Psoas muscle (tissue), 8 donors: ENCODE data around the gene SYNDIG1. TPM values are rescaled to one million over a fixed set of nuclear protein-coding genes. Genes with fewer than 3 reads are reported as not detected.

Source experiments
- ATAC-seq, 4 donors: fragments of 200-7000 bp; cut with Tn5 transposase; one replicate each; pipeline ENCODE4 v1.9.1; 2020; ENCODE audit warnings: moderate library complexity in 3 of 4, mild to moderate bottlenecking in 2 of 4
- DNase-seq, 2 donors: peaks; one replicate each; pipeline ENCODE4 v3.0.0-alpha.2; 2020
- H3K27ac ChIP-seq: fragments of 200-600 bp; one replicate; pipeline ENCODE4 v1.8.0; 2022
- H3K27me3 ChIP-seq, 3 donors: fragments of 200-600 bp in 1 of 3; one replicate each; pipeline versions ENCODE4 v1.6.1 to v1.8.0; 2013 to 2022; ENCODE audit warnings: low read length in 2 of 3, mild to moderate bottlenecking in 2 of 3, moderate library complexity in 1 of 3; ENCODE audit not compliant: insufficient read depth in 3 of 3
- H3K36me3 ChIP-seq, 2 donors: fragments of 200-600 bp in 1 of 2; one replicate each; pipeline versions ENCODE4 v1.6.1 to v1.8.0; 2013 to 2022; ENCODE audit warnings: low read depth in 1 of 2, mild to moderate bottlenecking in 1 of 2, moderate library complexity in 1 of 2; ENCODE audit not compliant: insufficient read depth in 1 of 2
- H3K4me1 ChIP-seq: fragments of 200-600 bp; one replicate; pipeline ENCODE4 v1.8.0; 2022
- H3K4me3 ChIP-seq: fragments of 200-600 bp; one replicate; pipeline ENCODE4 v1.8.0; 2022; ENCODE audit warnings: mild to moderate bottlenecking
- H3K9me3 ChIP-seq: fragments of 200-600 bp; one replicate; pipeline ENCODE4 v1.8.0; 2022
- WGBS, 3 donors: extraction: QIAGEN DNeasy Blood & Tissue Kit; methylation state at CpG; one replicate each; pipeline versions ENCODE4 v1.1.6 to v1.1.7; 2013; 5-methylcytosine and 5-hydroxymethylcytosine counted together
- intact Hi-C, 2 donors: fragments of 100-400 bp; cut with DNase I; formaldehyde crosslinking; loops; one replicate each; pipeline versions ENCODE4 v1.11.0 to v1.14.2; 2022
- polyA plus RNA-seq, 3 donors: library from polyadenylated mRNA; stranded (reverse); fragments of 200-250 nt; gene quantifications; one replicate each; pipeline ENCODE4 v1.2.3, GENCODE V29; 2013
- total RNA-seq, 4 donors: library from RNA; stranded (reverse); fragmentation: NEBNext Ultra II Directional in 2 of 4; extraction: Animal tissue kit (Norgen Biotek cat#: 25700) in 2 of 4; gene quantifications; one replicate each; pipeline versions ENCODE4 v1.2.1 to v1.2.4, GENCODE V29; 2021 to 2023
- TF ChIP-seq, protein P1 (sequence below): fragments of 200-600 bp; IDR thresholded peaks from one replicate; pipeline ENCODE4 v1.8.0; 2022; ENCODE audit warnings: antibody characterized with exemption
- donor health status: healthy with polysubstance abuse.
- donor health status: DM: no; HTN: no; CAD: no; lungs with moderate emphysema.
- donor health status: Bipolar disorder and iron deficiency.
- donor health status: healthy.
- donor health status: DM: yes; HTN: yes; CAD: no.
- donor health status: DM: no; HTN: no; CAD: no.
- donor health status: DM: no; HTN: no; CAD: no.
- donor health status: DM: yes; HTN: yes; CAD: no.

Gene SYNDIG1
- total and polyA plus RNA-seq, 7 donors = 0.03 to 0.10 TPM; not detected in 5

DNA sequence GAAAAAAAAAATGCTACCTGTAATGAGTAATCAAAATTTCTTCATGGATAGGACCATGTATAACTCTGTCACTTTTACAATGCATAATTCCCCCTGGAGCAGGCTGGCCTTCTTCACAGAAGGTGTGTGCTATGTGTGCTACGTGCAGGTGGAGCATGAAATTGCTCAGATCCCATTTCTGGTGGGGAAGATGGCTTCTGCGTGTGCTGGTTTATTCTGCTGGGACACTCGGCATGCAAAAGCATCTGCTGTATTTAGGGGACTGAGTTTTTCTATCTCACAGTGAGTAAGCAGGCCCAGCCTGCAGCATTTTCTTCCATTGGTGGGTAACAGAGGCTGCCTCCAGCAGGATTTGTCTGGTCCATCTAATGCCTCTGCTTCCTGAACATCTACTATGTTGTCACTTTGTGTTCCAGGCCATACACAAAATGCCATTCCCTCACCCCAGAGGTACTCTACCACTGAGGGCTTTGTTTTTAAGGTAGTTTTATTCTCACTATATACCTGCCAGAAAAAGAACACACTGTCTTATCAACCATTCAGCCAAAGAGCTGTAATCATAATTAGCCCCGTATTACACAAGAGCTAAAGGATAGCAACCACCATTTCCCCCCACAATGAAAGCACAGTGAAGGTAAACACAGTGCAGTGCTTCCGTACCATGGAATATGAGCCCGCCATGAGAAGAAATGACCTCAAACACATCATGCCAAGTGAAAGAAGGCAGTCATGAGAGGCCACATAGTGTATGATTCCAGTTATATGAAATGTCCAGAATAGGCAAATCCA lies 62.4 kb downstream of the SYNDIG1 start:
- H3K27me3 ChIP-seq = no peaks in the 10 kb centered on the region
- H3K4me3 ChIP-seq = no peak overlapping the region
- DNase-seq (no peak), ATAC-seq (no peak)
- no peaks in the 10 kb centered on the region for H3K36me3 ChIP-seq
- WGBS, 3 donors = 78 to 85% (median 82%) methylated on average over 6 of the region's 6 CpGs
- intact Hi-C loops = no loop called here
- no peaks in the 10 kb centered on the region for H3K4me1 ChIP-seq
- H3K9me3 ChIP-seq = no peaks in the 10 kb centered on the region
- TF ChIP-seq, protein P1, sequence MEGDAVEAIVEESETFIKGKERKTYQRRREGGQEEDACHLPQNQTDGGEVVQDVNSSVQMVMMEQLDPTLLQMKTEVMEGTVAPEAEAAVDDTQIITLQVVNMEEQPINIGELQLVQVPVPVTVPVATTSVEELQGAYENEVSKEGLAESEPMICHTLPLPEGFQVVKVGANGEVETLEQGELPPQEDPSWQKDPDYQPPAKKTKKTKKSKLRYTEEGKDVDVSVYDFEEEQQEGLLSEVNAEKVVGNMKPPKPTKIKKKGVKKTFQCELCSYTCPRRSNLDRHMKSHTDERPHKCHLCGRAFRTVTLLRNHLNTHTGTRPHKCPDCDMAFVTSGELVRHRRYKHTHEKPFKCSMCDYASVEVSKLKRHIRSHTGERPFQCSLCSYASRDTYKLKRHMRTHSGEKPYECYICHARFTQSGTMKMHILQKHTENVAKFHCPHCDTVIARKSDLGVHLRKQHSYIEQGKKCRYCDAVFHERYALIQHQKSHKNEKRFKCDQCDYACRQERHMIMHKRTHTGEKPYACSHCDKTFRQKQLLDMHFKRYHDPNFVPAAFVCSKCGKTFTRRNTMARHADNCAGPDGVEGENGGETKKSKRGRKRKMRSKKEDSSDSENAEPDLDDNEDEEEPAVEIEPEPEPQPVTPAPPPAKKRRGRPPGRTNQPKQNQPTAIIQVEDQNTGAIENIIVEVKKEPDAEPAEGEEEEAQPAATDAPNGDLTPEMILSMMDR = no peak
- H3K27ac ChIP-seq = no peak overlapping the region

DNA sequence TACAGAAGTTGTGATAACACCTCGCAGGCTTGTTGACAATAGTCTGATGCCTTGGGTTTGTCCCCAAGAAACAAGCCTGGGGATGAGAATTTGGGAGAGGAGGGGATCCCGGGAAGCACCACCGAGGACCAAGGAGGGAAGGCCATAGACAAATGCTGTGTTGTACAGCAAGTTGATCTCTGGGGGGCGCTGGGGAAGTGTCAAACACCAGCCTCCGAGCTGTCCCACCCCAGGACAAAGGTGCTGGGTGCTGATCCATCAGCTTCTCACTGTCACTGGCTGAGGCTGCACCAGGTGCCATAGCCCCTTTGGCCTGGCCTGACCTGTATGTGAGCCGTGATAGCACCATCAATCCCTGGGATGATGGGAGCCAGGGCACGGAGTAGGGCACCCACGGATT lies 64.0 kb downstream of the SYNDIG1 start:
- Histone ChIP-seq H3K36me3 (no peaks in the 10 kb centered on the region), H3K4me1 (no peaks in the 10 kb centered on the region), H3K27ac (no peak overlapping the region), H3K4me3 (no peak overlapping the region), H3K27me3 (no peaks in the 10 kb centered on the region), H3K9me3 (no peaks in the 10 kb centered on the region)
- WGBS, 3 donors = 89 to 91% (median 90%) methylated on average over 8 of the region's 8 CpGs
- ATAC-seq = no peak
- TF ChIP-seq, protein P1 = no peak
- intact Hi-C loops = no loop called here
- no peak for DNase-seq

DNA sequence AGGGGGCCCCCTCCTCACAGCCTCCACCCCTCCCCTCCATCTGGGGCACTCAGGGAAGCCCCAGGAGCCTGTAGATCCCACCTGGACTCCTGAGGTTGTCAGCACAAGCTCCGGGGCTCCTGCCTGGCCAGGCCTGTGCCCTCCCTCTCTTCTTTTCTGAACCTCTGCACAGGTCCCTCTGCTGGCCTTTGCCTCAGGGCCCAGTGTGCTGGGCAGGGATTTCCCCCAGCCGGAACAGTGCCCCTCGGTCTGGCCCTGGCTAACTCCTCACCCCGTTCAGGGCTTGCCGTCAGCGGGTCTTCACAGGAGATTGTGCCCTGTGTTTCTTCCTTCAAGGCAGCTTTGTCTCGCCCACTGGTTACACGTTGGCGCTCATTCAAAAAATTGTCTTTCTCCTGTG lies 64.9 kb downstream of the SYNDIG1 start:
- no peak overlapping the region for H3K27ac ChIP-seq
- no peak overlapping the region for H3K4me3 ChIP-seq
- intact Hi-C loops = no loop called here
- 75 to 85% (median 83%) methylated on average over 9 of the region's 9 CpGs for WGBS, 3 donors
- H3K9me3 ChIP-seq = no peaks in the 10 kb centered on the region
- H3K27me3 ChIP-seq = no peaks in the 10 kb centered on the region
- DNase-seq (no peak), ATAC-seq (no peak)
- H3K36me3 ChIP-seq = no peaks in the 10 kb centered on the region
- no peaks in the 10 kb centered on the region for H3K4me1 ChIP-seq
- TF ChIP-seq, protein P1 = no peak

DNA sequence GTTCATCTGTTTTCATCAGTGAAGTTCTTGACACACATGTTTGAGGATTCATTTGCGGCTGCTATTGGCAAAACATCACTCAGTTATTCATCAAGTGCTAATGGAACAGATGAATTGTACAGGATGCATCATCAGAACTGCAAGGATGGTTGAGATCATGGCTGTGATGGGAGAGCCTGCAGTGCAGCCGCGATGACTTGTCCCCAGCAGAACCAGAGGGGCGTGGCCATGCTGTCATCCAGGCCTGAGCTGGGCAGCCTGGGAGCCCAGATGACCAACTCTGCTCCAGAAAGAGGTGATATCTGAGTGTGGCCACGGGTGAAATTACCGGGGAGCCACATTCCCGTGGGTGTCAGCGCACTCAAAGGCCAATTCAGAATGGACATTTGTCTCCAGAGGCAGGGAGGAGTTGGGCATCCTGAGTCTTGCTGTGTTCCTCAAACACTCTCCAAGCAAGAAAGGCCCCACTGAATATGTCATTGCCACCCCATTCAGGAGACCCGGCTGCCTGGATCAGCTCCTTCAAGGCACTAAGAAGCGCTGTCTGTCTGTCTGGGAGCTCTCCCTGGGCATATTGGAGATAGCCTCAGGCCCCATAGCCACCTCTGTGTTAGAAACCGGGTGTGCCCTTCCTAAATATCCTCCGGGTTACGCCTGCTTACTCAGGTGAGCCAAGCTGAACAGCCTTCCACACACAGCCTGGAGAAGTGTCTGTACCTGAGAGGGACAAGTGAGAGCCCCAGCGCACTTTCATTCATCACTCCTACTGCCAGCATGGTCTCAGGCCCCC lies 66.7 kb downstream of the SYNDIG1 start:
- Histone ChIP-seq H3K4me3 (no peak overlapping the region), H3K27me3 (no peaks in the 10 kb centered on the region), H3K36me3 (no peaks in the 10 kb centered on the region), H3K4me1 (no peaks in the 10 kb centered on the region), H3K27ac (no peak overlapping the region), H3K9me3 (no peaks in the 10 kb centered on the region)
- 86 to 92% (median 89%) methylated on average over 14 of the region's 14 CpGs for WGBS, 3 donors
- ATAC-seq (no peak), DNase-seq (no peak)
- intact Hi-C loops = no loop called here
- TF ChIP-seq, protein P1 = no peak
